ENCODE data around the gene METTL14. TPM values are rescaled to one million over a fixed set of nuclear protein-coding genes. Genes with fewer than 3 reads are reported as not detected.

METTL14 gene
- total RNA-seq, 1 experiment from 2014 or later: 53.8 TPM

DNA sequence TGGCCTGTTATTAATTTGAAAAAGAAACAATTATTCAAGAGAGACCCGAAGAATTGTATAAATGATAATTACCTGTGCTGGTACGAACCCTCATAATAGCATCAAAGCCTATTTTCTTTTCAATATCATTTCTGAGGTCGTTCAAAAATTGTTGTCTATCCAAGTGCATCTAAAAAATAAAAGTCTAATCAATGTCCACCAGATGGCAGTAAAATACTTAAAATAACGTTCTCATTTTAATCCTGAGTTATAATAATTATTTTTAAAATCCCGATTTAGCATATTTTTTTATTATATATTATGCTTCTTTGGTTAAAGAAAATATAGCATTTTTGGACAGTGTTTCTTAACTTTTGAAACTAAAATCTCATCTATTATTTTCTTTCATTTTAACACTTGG lies 55.7 kb downstream of the METTL14 start:
- RAD21 ChIA-PET (ENCODE audit: low non-redundant PET in 1 of 2, low total read pairs in 2 of 2, uncharacterized antibody in 2 of 2, unreplicated experiment in 2 of 2): interaction anchor here in 1 of 2 experiments (1.0 kb wide), 1 partner anchor 227 kb away, joined by 3 read pairs; no protein-coding TSS in a partner anchor
- H3K4me2 ChIP-seq (ENCODE audit: low read length): no peak overlapping the region
- H3K27ac ChIP-seq (ENCODE audit: low read depth, low read length): no peak overlapping the region
- H3K9me3 ChIP-seq (ENCODE audit: control insufficient read depth in 1 of 2, insufficient read depth in 1 of 2, low read depth in 1 of 2, low read length in 2 of 2): no peaks in the 10 kb centered on the region
- H3K9me2 ChIP-seq (ENCODE audit: insufficient read depth): no peaks in the 10 kb centered on the region
- H3K79me2 ChIP-seq (ENCODE audit: insufficient read depth, low read length): no peaks in the 10 kb centered on the region
- no TSS peak for BruUV-seq (replicated peaks)
- H3K9ac ChIP-seq (ENCODE audit: low read length): no peak overlapping the region
- CTCF ChIA-PET: no interaction called here
- intact Hi-C loops (cut with micrococcal nuclease): loop anchor here (1.0 kb wide), 1 partner anchor 228 kb away; no protein-coding TSS in a partner anchor
- no peak for ATAC-seq
- DNase-seq (ENCODE audit: low read depth, low spot score): peak; percentile 4
- no peak overlapping the region for H3K4me3 ChIP-seq (replicated peaks in 1 of 2; ENCODE audit: low read depth in 1 of 2, low read length in 2 of 2)
- POLR2A ChIA-PET: no interaction called here
- H4K20me1 ChIP-seq (ENCODE audit: insufficient read depth): no peaks in the 10 kb centered on the region
- TF ChIP-seq SP1 (IDR thresholded peaks at IDR 0.05; ENCODE audit: low read depth): no peak
- TF ChIP-seq, protein P1, sequence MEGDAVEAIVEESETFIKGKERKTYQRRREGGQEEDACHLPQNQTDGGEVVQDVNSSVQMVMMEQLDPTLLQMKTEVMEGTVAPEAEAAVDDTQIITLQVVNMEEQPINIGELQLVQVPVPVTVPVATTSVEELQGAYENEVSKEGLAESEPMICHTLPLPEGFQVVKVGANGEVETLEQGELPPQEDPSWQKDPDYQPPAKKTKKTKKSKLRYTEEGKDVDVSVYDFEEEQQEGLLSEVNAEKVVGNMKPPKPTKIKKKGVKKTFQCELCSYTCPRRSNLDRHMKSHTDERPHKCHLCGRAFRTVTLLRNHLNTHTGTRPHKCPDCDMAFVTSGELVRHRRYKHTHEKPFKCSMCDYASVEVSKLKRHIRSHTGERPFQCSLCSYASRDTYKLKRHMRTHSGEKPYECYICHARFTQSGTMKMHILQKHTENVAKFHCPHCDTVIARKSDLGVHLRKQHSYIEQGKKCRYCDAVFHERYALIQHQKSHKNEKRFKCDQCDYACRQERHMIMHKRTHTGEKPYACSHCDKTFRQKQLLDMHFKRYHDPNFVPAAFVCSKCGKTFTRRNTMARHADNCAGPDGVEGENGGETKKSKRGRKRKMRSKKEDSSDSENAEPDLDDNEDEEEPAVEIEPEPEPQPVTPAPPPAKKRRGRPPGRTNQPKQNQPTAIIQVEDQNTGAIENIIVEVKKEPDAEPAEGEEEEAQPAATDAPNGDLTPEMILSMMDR (IDR thresholded peaks at IDR 0.05 in 2 of 3, conservative IDR thresholded peaks at IDR 0.05 in 1 of 3; ENCODE audit: borderline replicate concordance in 1 of 3, insufficient read depth in 1 of 3, low read depth in 2 of 3, low read length in 2 of 3): peak; percentile 9 to 50 (median 35); a peak in 2 of 6 replicates
- no peak for TF ChIP-seq EGR1 (IDR thresholded peaks at IDR 0.05; ENCODE audit: low read depth)
- TF ChIP-seq RAD21 (IDR thresholded peaks at IDR 0.05; ENCODE audit: low read depth): peak; percentile 53; the same call in 1 of the 2 replicates
- no peak for TF ChIP-seq ZNF274 (IDR thresholded peaks at IDR 0.05; ENCODE audit: low read depth, low read length)
- no peak overlapping the region for H2AFZ ChIP-seq (ENCODE audit: low read depth, low read length, poor library complexity, severe bottlenecking)
- peaks cover 9 to 13% of the 10 kb centered on the region in 2 experiments; a peak in 2 of 4 replicates for H3K36me3 ChIP-seq (ENCODE audit: control insufficient read depth in 1 of 2, insufficient read depth in 2 of 2, low read length in 2 of 2)
- no peaks in the 10 kb centered on the region for H3K4me1 ChIP-seq (ENCODE audit: control insufficient read depth in 1 of 2, insufficient read depth in 2 of 2, low read length in 2 of 2)
- no peaks in the 10 kb centered on the region for H3K27me3 ChIP-seq (ENCODE audit: insufficient read depth, low read length)

DNA sequence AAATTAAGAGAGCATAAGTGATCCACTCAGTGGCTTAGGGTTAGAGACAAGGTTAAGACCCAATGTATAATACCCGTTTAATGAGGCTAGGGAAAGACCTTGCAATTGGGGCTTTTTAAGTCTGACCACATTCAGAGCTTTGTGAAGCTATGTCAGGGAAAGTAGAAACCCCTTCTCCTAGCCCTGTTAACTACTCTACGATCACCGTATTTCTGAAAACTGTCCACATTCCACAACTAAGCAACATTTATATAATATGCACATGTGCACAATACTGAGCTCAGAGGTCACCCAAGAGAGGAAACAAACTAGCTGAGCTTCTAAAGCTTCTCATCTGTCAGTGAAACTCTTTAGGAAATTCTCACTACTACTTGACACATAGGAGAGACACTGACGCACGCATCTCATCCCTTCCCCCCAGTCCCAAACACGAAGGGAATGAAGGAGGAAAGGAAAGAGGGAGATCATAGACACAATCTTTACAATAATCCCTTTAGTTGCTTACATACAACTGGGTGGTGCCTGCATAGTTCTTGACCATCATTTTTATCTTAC lies 56.2 kb downstream of the METTL14 start:
- Histone ChIP-seq H3K4me2 (ENCODE audit: low read length) (no peak overlapping the region), H3K9me2 (ENCODE audit: insufficient read depth) (no peaks in the 10 kb centered on the region), H3K9me3 (ENCODE audit: control insufficient read depth in 1 of 2, insufficient read depth in 1 of 2, low read depth in 1 of 2, low read length in 2 of 2) (no peaks in the 10 kb centered on the region), H4K20me1 (ENCODE audit: insufficient read depth) (no peaks in the 10 kb centered on the region), H3K27ac (ENCODE audit: low read depth, low read length) (no peak overlapping the region), H3K4me1 (ENCODE audit: control insufficient read depth in 1 of 2, insufficient read depth in 2 of 2, low read length in 2 of 2) (no peaks in the 10 kb centered on the region), H3K79me2 (ENCODE audit: insufficient read depth, low read length) (no peaks in the 10 kb centered on the region), H3K36me3 (ENCODE audit: control insufficient read depth in 1 of 2, insufficient read depth in 2 of 2, low read length in 2 of 2) (peaks cover 9 to 11% of the 10 kb centered on the region in 2 experiments; a peak in 2 of 4 replicates), H3K4me3 (replicated peaks in 1 of 2; ENCODE audit: low read depth in 1 of 2, low read length in 2 of 2) (no peak overlapping the region), H3K27me3 (ENCODE audit: insufficient read depth, low read length) (no peaks in the 10 kb centered on the region), H3K9ac (ENCODE audit: low read length) (no peak overlapping the region), H2AFZ (ENCODE audit: low read depth, low read length, poor library complexity, severe bottlenecking) (no peak overlapping the region)
- DNase-seq (ENCODE audit: low read depth, low spot score): no peak
- ATAC-seq: no peak
- ChIA-PET POLR2A (no interaction called here), CTCF (no interaction called here), RAD21 (ENCODE audit: low non-redundant PET in 1 of 2, low total read pairs in 2 of 2, uncharacterized antibody in 2 of 2, unreplicated experiment in 2 of 2) (interaction anchor here in 1 of 2 experiments (1.0 kb wide), 1 partner anchor 226 kb away, joined by 3 read pairs; no protein-coding TSS in a partner anchor)
- no TSS peak for BruUV-seq (replicated peaks)
- intact Hi-C loops (cut with micrococcal nuclease): loop anchor here (1.0 kb wide), 1 partner anchor 228 kb away; no protein-coding TSS in a partner anchor
- TF ChIP-seq, protein P2, sequence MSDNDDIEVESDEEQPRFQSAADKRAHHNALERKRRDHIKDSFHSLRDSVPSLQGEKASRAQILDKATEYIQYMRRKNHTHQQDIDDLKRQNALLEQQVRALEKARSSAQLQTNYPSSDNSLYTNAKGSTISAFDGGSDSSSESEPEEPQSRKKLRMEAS (IDR thresholded peaks at IDR 0.05): no peak
- TF ChIP-seq, protein P3, sequence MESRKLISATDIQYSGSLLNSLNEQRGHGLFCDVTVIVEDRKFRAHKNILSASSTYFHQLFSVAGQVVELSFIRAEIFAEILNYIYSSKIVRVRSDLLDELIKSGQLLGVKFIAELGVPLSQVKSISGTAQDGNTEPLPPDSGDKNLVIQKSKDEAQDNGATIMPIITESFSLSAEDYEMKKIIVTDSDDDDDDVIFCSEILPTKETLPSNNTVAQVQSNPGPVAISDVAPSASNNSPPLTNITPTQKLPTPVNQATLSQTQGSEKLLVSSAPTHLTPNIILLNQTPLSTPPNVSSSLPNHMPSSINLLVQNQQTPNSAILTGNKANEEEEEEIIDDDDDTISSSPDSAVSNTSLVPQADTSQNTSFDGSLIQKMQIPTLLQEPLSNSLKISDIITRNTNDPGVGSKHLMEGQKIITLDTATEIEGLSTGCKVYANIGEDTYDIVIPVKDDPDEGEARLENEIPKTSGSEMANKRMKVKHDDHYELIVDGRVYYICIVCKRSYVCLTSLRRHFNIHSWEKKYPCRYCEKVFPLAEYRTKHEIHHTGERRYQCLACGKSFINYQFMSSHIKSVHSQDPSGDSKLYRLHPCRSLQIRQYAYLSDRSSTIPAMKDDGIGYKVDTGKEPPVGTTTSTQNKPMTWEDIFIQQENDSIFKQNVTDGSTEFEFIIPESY (IDR thresholded peaks at IDR 0.05; ENCODE audit: extremely low read depth, insufficient replicate concordance, low read length): no peak
- TF ChIP-seq SRF (IDR thresholded peaks at IDR 0.05; ENCODE audit: low read depth) (no peak), EGR1 (IDR thresholded peaks at IDR 0.05; ENCODE audit: low read depth) (no peak), TCF7L2 (IDR thresholded peaks at IDR 0.05; ENCODE audit: borderline replicate concordance, extremely low read depth, insufficient read depth, insufficient read length) (no peak), POLR2A (IDR thresholded peaks at IDR 0.05; ENCODE audit: borderline replicate concordance, extremely low read depth, insufficient read depth, insufficient read length) (no peak), EZH2 (IDR thresholded peaks at IDR 0.05) (no peak), ZNF274 (IDR thresholded peaks at IDR 0.05; ENCODE audit: low read depth, low read length) (no peak), ELF1 (IDR thresholded peaks at IDR 0.05; ENCODE audit: borderline replicate concordance, low read depth) (no peak), RAD21 (IDR thresholded peaks at IDR 0.05; ENCODE audit: low read depth) (no peak), EZH2phosphoT487 (IDR thresholded peaks at IDR 0.05; ENCODE audit: borderline replicate concordance) (no peak)
- TF ChIP-seq, protein P4, sequence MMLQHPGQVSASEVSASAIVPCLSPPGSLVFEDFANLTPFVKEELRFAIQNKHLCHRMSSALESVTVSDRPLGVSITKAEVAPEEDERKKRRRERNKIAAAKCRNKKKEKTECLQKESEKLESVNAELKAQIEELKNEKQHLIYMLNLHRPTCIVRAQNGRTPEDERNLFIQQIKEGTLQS (IDR thresholded peaks at IDR 0.05): no peak

All from HCT116 (cell line).